Subcutaneous abdominal adipose tissue (tissue), 5 donors: ENCODE data around the gene LASP1NB.
A peak's percentile ranks its signal among the peaks of the same experiment; 100 is the strongest.
"Not testable (repeated sequence)": the region's sequence is repeated elsewhere in the genome, so short reads cannot be mapped to it uniquely, and the experiment has no call there.

Experiments used
- H3K27ac ChIP-seq: one replicate; pipeline ENCODE4 v1.7.0; 2013; ENCODE audit warnings: low read depth, mild to moderate bottlenecking, inconsistent platforms, low read length, moderate library complexity
- H3K27me3 ChIP-seq, 5 donors: one replicate each; pipeline ENCODE4 v1.7.0; 2013; ENCODE audit warnings: low read length in 5 of 5, inconsistent platforms in 1 of 5; ENCODE audit not compliant: control insufficient read depth in 5 of 5, insufficient read depth in 4 of 5
- H3K36me3 ChIP-seq, 5 donors: one replicate each; pipeline ENCODE4 v1.7.0; 2013; ENCODE audit warnings: low read length in 5 of 5; ENCODE audit not compliant: control insufficient read depth in 5 of 5, insufficient read depth in 5 of 5
- H3K4me1 ChIP-seq, 5 donors: one replicate each; pipeline ENCODE4 v1.7.0; 2013; ENCODE audit warnings: low read length in 5 of 5, mild to moderate bottlenecking in 3 of 5, moderate library complexity in 1 of 5; ENCODE audit not compliant: control insufficient read depth in 5 of 5, insufficient read depth in 5 of 5
- H3K4me3 ChIP-seq, 5 donors: one replicate each; pipeline ENCODE4 v1.7.0; 2013; ENCODE audit warnings: low read length in 5 of 5, low read depth in 1 of 5
- H3K9ac ChIP-seq, 5 donors: one replicate each; pipeline ENCODE4 v1.7.0; 2013; ENCODE audit warnings: low read length in 5 of 5, mild to moderate bottlenecking in 4 of 5, moderate library complexity in 3 of 5
- H3K9me3 ChIP-seq, 5 donors: one replicate each; pipeline ENCODE4 v1.7.0; 2013; ENCODE audit warnings: low read length in 5 of 5; ENCODE audit not compliant: control insufficient read depth in 5 of 5
- donor health status: healthy.
- donor health status: healthy.
- donor health status: healthy.
- donor health status: healthy.
- donor health status: healthy.

LASP1NB gene

DNA sequence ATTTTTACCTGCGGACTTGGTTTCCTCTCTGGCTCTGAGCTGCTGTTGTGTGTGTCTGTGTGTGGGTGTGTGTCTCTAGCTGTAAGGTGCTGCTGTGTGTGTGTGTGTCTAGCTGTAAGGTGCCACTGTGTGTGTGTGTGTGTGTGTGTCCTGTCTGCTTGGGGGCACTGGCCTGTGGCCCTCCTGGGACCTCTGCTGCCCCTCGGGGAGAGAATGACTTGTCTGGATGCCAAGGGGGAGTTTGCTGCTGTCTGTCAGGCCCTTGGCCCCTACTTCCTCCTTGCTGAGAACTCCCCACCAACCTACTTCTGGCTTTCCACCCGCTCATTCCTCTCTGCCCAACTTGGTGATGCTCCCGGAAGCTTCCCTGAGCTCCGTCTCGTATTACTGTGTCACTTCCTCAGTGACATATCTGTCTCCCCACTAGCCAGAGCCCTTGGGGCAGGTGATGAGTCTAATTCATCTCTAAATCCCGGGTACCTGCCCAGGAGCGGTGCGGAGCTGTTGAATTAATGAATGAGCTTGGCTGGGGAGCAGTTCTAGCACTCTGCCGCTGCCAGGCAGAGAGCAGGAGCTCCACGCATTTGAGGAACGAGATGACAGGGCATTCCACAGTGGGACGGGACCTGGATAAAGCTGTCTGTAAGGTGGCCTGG is 3.5 kb upstream of the LASP1NB start:
- no peaks in the 10 kb centered on the region for H3K9me3 ChIP-seq
- H3K9ac ChIP-seq = no peak overlapping the region
- H3K4me3 ChIP-seq = no peak overlapping the region
- H3K27ac ChIP-seq = peak overlapping the region; percentile 78
- no peaks in the 10 kb centered on the region for H3K27me3 ChIP-seq
- peaks cover 0 to 42% (median 36%) of the 10 kb centered on the region in 5 donors for H3K36me3 ChIP-seq
- peaks cover 7 to 55% (median 48%) of the 10 kb centered on the region in 5 donors for H3K4me1 ChIP-seq

DNA sequence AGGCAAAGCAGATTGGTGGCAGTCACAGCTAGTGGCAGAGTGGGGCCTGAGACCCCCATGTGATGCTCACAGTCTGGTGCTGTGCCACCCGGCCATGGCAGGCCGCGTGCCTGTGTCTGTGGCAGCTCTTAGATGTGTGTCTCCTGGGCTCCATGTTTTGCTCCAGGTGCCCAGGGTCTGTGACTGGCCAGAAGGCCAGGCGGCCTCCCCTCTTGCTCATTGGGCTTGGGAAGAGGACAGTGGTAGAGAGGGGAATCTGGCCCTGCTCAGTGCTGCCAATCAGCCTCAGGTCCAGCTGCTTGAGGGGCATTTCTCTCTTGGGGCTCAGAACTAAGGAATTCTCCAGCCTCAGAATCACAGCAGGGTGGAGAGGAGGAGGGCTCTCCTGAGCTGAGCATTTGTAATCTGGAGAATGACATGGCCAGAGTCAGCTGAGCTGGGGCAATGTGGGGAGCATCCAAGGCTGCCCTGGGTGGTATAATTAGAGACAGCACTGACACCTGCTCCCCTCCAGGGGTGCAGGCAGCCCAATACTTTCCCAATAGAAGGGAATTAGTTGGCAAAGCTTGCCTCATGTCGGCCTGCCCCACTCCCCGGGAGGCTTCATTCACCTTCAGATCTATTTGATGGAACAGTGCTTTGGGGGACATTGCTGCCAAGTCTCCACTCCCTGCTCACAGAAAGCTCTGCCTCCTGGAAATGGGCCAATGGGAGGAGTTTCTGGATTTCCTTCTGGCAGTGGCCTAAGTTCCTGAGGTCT is 2.7 kb upstream of the LASP1NB start:
- Histone ChIP-seq H3K27me3 (no peaks in the 10 kb centered on the region), H3K27ac (peak overlapping the region; percentile 78), H3K4me1 (peaks cover 7 to 55% (median 48%) of the 10 kb centered on the region in 5 donors), H3K9me3 (no peaks in the 10 kb centered on the region), H3K4me3 (no peak overlapping the region), H3K36me3 (peaks cover 0 to 34% (median 27%) of the 10 kb centered on the region in 5 donors), H3K9ac (no peak overlapping the region)

DNA sequence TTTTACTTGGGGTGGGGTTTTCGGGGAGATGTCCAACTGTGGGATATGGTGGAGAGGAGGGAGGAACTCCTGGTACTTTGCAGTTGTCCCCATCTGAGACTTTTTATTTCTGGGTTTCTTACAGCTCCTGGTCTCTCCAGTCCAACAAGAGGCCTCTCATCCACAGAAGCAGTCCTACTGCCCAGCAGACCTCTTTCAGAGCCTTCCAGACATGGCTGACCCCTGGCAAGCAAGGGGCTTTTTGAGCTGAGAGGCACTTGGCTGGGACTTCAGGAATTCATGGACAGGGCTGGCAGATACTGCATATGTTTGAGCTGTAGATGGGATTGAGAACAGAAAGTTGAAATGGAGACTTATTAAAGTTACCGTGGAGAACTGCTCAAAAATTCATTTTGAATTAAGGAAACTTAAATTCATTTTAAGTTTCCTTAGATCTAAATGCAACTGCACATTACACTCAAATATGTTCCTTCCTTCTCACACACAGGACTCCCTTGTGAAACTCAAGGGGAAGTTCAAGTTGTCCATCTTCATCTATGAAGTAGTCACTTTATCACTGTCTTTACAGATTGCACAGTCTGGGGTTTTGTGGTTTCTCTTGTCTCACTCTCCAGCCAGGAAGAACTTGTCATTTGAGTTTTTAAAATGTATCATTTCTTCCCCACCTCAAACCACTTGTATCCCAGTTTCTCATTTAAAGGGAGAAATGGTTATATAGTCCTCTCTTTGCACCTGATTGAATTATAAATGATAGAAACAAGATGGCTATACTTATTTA is 1.1 kb downstream of the LASP1NB start:
- Histone ChIP-seq H3K27me3 (no peaks in the 10 kb centered on the region), H3K4me3 (no peak overlapping the region), H3K9ac (no peak overlapping the region), H3K4me1 (peaks cover 5 to 31% (median 24%) of the 10 kb centered on the region in 5 donors), H3K36me3 (no peaks in the 10 kb centered on the region), H3K27ac (no peak overlapping the region), H3K9me3 (no peaks in the 10 kb centered on the region)

DNA sequence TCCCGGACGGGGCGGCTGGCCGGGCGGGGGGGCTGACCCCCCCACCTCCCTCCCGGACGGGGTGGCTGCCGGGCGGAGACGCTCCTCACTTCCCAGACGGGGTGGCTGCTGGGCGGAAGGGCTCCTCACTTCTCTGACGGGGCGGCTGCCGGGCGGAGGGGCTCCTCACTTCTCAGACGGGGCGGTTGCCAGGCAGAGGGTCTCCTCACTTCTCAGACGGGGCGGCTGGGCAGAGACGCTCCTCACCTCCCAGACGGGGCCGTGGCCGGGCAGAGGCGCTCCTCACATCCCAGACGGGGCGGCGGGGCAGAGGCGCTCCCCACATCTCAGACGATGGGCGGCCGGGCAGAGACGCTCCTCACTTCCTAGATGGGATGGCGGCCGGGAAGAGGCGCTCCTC is 5.4 kb downstream of the LASP1NB start:
- H3K27me3 ChIP-seq, H3K36me3 ChIP-seq, H3K4me1 ChIP-seq, H3K4me3 ChIP-seq, H3K9ac ChIP-seq, H3K9me3 ChIP-seq, H3K27ac ChIP-seq: not testable (repeated sequence)

DNA sequence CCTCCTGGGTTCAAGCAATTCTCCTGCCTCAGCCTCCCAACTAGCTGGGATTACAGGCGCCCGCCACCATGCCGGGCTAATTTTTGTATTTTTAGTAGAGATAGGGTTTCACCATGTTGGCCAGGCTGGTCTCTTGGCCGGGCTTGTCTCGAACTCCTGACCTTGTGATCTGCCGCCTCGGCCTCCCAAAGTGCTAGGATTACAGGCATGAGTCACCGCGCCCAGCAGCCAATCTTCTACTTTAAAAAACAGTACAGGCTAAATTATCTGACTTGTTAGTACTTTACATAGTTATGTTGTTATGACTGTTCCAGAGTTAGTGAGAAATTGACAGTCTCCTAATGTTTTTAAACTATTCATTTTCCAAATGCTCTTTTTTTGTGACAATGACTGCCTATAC is 8.5 kb downstream of the LASP1NB start:
- not testable (repeated sequence) for H3K27ac ChIP-seq, H3K4me3 ChIP-seq, H3K9ac ChIP-seq, H3K9me3 ChIP-seq, H3K4me1 ChIP-seq, H3K36me3 ChIP-seq, H3K27me3 ChIP-seq

DNA sequence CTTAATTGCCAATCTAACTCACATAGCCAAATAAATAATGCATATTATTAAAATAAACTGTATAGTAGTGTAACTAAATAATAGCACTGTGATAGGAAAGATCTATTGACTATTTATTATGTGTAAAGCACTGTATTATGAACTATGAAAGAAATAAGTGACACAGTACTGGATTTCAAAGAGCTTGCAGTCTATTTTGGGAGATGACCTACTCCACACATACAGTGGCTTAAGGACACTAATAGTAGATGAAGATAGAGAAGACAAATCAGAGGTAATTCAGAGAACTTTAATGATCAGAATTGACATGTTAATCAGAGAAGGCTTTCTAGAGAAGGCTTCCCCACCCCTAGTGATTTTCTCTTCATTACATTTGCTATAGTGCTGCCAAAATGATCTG is 14.6 kb downstream of the LASP1NB start:
- H3K9ac ChIP-seq = no peak overlapping the region
- no peaks in the 10 kb centered on the region for H3K36me3 ChIP-seq

DNA sequence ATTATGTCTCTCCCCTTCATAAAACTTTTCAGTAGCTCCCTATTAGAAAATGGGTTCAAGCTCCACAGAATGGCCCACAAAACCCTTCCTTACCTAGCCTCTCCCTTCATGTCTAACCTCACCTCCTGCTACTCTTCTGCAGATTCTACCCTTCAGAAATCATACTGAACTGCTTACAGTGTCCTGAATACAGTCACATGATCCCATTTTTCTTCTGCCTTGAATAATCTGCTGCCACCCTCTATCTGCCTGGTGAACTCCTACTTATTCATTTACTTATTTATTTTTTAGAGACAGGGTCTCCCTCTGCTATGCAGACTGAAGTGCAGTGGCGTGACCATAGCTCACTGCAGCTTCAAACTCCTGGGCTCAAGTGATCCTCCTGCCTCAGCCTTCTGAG is 15.0 kb downstream of the LASP1NB start:
- peaks cover 0 to 3% (median 0%) of the 10 kb centered on the region in 5 donors for H3K4me1 ChIP-seq
- H3K36me3 ChIP-seq = no peaks in the 10 kb centered on the region
- H3K9me3 ChIP-seq = no peaks in the 10 kb centered on the region
- no peaks in the 10 kb centered on the region for H3K27me3 ChIP-seq
- no peak overlapping the region for H3K9ac ChIP-seq
- H3K4me3 ChIP-seq = no peak overlapping the region
- no peak overlapping the region for H3K27ac ChIP-seq

More for the DNA sequence above, 14.6 kb downstream of the LASP1NB start:
- peaks cover 0 to 3% (median 0%) of the 10 kb centered on the region in 5 donors for H3K4me1 ChIP-seq
- no peaks in the 10 kb centered on the region for H3K9me3 ChIP-seq
- no peak overlapping the region for H3K4me3 ChIP-seq
- no peak overlapping the region for H3K27ac ChIP-seq
- H3K27me3 ChIP-seq = no peaks in the 10 kb centered on the region

DNA sequence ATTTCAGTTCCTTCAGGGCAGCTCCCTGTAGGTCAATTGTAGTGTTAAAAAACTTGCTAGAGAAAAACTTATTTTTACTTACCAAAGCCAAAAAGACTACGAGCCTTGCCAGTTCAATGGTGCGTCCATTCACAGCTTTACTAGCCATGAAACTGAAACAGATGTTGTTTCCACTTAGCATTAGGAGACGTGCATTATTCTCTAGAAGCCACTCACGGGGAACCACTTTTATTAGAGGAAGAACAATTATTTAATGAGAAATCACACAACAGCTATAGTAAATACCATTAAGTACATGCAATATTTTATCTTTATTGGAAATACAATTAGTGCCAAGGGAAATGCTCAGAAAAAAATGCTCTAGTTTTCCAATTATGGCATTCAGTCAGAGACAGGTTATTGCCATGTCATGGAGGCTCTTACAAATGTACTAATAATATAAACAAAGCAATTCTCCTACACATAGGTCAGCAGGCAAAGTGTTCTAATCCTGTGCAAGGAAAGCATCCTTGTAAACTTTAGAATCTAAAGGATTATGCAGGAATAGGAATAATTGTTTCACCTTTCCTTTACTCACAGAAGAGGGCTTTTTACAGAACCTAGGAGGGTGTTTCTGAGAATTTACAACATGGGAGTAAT is 17.4 kb downstream of the LASP1NB start:
- Histone ChIP-seq H3K27me3 (no peaks in the 10 kb centered on the region), H3K27ac (no peak overlapping the region), H3K4me3 (no peak overlapping the region), H3K9ac (no peak overlapping the region), H3K4me1 (peaks cover 0 to 3% (median 0%) of the 10 kb centered on the region in 5 donors), H3K36me3 (no peaks in the 10 kb centered on the region), H3K9me3 (no peaks in the 10 kb centered on the region)

DNA sequence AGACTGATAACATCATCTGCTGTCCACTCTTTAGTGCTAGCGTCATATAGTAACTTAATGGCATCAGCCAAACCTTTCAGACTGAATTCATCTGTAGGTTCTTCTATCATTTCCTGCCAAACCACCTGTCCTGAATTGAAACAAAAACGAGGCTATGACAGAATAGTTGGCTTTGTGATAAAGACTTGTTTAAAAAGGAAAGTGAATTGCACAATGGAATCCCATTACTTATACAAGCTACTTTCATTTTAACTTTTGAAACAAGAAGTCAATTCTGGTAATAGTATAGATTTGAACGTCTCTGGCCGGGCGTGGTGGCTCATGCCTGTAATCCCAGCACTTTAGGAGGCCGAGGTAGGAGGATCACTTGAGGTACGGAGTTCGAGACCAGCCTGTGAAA is 18.2 kb downstream of the LASP1NB start:
- Histone ChIP-seq H3K27ac (no peak overlapping the region), H3K9ac (no peak overlapping the region), H3K36me3 (no peaks in the 10 kb centered on the region), H3K4me3 (no peak overlapping the region), H3K27me3 (no peaks in the 10 kb centered on the region), H3K9me3 (no peaks in the 10 kb centered on the region), H3K4me1 (peaks cover 0 to 3% (median 0%) of the 10 kb centered on the region in 5 donors)
